HG03457 (cell line): ENCODE data around the gene ENC1.

Source experiments
- ATAC-seq: cut with Tn5 transposase; IDR thresholded peaks from one replicate; pipeline ENCODE4 v1.9.1; 2021; ENCODE audit warnings: moderate number of reproducible peaks; ENCODE audit not compliant: unreplicated experiment

ENC1 gene

DNA sequence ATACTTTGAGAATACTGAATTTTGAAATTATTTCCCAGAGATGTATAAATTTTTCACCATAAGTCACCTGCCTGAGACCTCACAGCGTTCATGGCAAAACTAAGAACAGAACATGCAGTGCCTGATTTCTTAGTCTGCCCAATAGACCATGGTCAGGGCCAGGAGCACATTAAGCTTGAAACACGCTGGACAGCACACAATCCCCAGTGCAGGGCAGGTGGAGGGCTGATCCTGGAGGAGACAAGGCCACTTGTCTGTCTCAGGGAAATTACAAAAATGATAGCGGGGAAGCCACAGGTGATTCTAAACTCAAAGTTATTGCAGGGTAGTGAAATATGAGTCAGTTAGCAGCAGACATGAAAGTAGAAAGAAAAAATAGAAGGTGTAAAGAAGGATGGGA is 18.6 kb upstream of the ENC1 start:
- ATAC-seq: no peak

DNA sequence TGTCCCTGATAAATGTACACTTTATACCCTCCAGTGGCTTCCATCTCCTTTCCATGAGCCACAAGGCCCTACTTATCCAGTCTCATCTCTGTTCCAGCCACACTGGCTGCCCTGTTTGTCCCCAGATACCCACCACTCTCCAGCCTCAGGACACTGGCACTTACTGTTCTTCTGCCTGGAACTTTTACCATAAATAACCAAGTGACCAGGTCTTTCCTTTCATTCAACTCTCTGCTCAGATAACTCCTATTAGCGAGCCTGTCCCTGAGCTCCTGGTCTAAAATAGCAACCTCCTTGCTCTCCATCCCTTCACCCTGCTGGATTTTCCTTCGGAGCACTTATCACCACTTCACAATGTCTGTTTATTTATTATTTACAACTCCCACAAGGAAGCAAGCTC is 16.6 kb upstream of the ENC1 start:
- ATAC-seq: no peak

DNA sequence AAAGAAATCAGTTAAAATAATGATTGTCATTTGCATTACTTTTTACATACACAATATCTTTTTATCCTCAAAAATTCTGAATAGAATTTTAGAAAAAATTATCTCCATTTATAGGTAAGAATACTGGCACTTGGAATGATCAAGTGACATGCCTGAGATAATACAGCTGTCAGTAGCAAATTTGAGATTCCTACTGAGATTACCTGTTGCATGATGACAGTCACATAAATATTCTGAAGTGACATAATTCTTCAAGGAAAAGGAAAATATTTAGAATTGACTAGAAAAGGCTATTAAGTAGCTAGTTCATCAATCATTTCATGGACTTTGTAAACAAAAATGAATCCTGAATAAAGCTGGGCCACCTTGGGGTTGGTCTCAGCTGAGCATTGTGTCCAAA is 15.2 kb upstream of the ENC1 start:
- ATAC-seq: no peak

DNA sequence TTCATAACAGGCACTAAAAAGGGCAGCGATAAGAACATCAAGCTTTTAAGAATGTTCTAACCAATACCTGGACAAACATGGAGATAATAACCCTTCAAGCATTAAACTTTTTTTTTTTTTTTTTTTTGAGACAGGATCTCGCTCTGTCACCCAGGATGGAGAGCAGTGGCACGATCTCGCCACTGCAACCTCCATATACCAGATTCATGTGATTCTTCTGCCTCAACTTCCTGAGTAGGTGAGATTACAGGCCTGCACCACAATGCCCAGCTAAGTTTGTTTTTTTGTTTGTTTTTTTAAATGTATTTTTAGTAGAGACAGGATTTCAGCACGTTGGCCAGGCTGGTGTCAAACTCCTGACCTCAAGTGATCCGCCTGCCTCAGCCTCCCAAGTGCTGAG is 14.7 kb upstream of the ENC1 start:
- no peak for ATAC-seq

DNA sequence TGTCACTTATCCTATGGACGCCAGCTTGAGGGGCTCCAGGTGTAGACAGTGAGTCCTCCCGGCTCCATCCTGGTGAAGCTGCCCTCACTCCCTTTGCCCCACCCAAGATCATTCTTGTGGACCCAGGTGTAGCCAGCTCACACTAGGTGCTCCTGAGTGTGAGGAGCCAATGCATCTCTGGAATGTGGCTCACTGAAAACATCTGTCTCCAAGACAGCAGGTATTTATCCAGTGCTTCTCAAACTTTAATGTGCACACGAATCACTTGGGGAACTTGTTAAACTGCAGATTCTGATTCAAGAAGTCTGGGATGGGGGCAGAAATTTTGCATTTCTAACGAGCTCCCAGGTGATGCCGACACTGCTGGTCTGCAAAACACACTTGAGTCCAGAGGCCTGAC is 13.5 kb upstream of the ENC1 start:
- ATAC-seq: no peak

DNA sequence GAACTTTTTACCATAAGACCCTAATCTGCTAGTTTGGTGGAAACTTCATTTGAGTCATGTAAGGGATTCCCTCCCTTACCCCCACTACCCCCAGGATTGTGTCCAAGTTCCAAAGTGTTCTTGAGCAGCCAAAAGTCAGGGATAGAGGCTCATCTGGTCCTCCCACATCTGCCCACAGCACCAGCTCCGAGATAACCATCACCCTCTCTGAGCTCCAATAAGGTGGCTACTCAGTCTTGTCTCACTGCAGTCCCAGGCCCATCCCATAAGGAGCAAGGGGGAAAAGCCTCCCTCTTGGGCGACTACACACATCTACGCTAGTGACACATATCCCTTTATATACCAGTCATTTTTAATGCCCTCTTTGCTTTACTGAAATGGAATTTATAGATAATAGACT is 12.0 kb upstream of the ENC1 start:
- ATAC-seq: no peak

DNA sequence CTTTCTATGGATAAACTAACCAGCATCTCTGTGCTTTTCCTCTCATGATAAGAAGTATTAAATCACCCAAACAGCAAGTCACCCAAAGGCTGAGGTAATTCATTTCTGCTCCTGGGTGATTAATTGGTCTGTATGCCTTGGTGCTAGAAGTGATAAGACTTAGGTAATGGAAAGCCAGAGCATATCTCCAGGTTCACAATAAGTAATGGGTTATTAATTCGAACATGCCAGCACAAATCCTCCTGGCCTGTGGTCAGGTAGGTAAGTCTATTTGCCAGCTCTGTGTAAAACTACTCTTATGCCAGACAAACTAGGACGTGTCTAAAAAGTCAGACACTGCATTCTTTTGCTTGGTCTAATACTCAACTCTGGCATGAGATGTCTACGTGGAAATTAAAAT is 11.2 kb upstream of the ENC1 start:
- ATAC-seq: no peak

DNA sequence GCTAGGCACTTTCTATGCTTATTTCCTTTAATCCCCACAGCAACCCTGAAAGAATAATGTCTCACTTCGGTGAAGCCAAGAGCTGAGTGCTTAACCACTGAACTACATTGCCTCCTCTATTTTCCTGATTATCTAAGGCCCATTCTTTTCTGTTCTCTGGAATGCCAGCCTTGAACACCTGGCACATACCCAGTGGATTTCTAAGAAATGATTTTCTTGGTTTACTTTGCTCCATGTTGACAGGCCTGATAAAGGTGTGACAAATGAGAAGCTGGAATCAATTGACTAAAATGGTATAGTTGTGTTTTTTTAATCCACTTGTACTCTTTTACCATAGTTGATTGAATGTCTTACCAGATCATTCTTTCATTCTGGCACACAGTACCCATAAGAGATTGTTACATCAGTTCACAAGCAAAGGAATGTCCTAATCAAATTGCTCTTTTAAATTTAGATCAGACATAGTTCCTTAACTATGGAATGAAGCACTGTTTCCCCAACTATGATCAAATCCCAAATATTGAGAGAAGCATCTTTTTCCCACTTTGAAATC is 9.0 kb upstream of the ENC1 start:
- ATAC-seq: no peak

DNA sequence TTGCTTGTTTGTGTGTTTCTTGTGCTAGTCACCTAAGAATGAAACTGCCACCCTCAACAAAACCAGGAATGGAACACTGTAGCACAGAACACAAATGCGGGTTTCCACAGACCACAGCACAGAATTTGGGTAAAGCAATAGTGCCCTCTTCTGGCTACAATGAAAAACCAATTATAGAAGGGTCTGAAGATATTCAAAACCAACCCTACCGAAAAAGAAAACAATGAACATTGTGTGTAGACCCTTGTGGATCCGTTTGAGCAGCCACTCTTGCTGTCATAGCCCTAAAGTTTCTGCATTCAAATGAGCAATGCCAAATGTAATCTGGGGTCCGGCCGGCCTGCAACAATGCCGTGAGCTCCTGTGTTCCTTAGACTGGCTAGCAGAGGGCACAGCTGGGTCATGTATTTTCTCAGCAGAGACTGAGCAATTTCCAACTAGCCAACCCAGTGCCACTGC is 8.3 kb upstream of the ENC1 start:
- no peak for ATAC-seq

DNA sequence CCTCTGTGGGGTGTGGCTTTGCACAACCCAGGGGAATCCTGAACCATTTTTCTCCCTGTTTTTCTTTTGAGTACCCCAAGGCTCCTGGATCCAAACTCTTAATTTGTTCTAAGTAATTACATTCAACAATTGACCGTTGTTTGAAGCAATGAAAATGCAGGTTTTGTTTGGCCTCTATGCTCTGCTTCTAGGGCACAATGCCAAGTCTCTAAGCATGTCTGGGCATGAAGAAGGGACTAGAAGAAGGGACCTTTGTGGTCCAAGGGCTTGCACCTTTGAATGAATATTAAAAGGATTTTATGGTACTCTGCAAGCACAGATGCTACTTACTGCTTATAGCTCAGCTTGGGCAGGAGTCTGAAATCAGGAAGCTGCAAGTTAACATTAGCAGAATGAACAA is 6.6 kb upstream of the ENC1 start:
- ATAC-seq: no peak

DNA sequence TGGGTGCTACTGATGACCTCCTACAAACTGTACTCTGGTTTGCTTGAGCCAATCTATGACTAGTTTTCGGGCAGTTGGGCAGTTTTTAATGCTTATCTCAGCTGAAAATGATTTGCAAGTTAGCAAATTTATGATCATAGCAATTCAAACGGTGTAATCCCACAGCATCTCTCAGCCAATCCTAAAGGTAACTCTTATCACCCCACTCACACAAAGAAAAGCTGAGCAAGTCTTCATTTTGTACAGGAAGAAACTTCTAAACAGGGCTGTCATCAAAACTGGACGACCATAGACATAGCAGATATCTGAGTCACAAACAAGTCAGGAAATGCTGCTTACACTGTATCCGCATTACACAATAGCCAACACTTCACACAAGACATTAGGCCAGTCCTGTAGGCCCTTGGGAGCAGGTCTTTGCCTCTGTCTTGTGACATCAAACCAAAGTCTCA is 2.6 kb upstream of the ENC1 start:
- no peak for ATAC-seq

DNA sequence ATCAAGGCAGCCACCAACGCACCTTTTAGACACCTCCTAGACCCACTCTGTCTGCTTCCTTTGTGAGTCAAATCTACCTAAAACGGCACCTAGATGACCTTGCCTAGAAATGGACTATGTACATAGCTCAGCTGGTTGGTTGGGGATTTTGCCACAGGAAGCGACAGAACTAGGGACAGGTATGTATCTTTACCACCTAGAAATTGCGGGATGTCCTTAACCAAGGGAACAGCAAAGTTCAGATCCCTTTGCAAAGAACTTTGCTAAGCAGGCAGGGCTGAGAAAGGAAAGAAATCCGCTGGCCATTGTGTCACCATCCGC is 2.0 kb upstream of the ENC1 start:
- ATAC-seq: no peak

DNA sequence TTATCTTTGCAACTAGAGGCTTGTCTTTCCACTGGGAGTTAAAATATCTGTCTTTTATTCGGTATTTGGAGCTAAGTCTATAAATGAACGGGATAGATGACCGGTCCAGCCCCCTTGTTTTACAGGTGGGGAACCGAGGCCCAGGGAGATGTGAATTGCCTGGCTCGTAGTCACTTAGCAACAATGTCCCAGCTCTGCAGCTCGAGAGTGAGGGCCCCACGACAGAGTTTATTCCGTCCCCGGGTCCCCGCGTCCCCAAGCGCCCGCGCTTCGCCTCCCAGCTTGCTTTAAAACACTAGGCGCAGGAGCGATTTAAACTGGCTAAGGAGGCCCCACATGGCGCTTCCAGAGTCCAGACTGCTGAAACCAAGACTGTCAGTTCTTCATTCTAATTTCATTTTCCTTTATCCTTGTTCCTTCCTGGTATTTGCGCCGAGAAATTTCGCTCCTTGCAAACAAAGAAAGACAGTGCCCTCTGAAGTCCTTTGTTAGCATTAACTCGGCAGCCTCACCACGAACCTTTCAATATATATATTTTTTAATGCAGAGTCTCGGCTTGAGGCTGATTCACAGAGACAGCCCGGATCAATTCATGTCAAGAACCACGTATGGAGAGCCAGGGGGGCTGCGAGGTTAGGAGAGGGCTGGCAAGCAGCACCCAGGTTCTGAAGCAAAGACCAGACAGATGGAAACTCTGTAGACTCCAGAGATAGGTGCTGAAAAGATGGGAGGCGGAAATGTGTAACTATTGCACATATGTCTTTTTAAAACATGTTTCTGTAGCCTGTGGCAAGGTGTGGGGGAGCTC is 1.4 kb upstream of the ENC1 start:
- ATAC-seq: no peak

DNA sequence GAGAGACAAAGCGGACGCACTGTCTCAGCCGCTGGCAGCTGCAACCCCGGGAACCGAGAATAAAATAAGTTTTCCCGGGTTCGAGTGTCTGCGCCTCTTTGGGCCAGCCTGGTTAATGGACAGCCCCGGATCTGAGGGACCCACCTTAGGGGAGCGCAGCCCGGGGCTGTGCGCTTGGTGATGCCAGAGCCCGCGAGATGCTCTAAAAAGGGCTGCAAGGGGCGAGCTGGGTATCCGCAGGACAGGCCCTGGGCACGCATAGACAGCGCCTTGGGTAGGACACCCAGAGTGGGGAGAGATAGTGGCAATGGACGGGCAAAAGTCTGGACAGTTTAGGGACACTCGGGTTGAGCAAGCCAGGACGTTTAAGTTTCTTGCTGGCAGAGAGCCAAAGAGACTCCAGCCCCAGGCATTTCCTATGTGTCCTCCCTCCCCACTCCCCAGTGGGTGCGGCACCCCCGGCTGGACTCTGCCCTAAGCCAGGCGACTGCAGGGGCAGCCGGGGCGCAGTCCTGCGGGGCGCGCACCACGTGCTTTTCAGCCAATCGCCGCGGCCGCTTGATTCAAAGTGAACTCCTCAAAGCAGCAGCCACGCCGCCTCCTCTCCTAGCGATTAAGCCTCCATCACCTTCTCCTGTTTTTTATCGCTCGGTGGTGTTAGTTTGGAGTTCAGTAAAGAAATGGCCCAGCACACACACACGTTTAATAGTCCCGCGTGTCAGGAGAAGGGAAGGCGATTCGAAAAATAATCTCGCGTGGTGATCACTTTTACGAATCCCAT is 616 bp upstream of the ENC1 start:
- peak; percentile 2 for ATAC-seq

DNA sequence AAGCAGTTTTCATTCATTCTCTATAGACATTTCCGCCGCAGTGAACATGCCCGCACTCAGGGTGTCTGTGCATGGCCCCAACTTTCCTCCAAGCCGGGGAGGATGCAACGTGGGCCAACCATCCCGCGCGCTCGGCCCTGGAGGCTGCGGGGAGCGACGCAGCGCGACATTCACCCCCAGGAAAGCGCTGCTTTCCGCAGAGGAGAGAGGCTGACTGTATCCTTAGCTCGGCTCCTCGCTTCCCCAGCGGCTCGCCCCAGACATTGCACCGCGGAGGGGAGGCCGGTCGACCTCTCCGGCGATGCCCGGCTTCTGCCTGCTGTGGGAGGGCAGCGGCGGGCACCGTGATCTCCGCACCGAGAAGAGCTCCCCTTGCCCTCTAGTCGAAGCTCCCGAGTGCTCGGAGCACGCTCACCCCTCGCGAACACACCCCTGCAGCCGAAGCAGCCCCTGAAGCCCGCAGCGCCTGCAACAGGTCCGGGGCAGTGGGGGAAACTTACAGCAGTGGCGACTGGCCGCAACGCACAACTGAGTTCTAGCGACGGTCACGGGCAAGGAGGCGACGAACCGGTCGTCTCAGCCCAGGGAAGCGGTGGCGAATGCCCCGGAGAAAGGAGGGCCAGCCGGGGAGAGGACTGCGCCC is 600 bp downstream of the ENC1 start:
- peak; percentile 9 for ATAC-seq

DNA sequence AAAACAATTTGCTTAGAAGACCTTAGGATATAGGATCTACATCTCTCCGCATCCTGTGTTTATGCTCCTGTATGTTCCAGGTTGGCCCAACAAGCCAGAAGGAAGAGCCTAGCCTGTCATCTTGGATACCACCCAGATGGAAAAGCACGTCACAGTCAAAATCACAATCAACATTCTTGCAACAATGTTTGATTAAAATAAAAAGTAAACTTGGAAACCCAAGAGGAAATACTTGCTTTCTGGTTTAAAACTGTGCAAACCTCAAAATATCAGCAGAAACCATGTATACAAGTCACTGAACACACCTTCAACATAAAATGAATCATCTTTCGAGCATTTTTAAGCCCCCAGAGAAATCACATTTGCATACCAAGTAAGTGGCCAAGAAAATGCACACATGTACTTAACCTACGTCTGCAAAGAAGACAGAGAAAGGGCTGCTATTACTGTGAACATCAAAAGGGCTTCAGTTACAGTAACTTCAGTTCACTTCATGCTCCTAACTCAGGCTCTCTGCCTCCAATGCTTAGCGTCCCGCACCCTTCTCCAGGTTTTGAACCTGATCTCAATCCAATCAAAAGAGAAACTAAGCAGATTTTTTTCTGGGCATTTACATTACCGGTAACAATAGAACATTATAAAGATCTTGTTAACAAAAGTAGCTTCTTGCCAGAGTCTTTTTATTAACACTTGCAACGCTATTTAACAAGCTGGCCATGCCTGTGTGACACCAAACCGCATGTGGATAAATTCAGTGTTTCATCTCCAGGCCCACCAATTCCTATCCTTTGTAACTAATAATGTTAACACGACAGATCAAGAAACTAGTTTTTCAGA is 1.3 kb downstream of the ENC1 start:
- ATAC-seq: no peak

DNA sequence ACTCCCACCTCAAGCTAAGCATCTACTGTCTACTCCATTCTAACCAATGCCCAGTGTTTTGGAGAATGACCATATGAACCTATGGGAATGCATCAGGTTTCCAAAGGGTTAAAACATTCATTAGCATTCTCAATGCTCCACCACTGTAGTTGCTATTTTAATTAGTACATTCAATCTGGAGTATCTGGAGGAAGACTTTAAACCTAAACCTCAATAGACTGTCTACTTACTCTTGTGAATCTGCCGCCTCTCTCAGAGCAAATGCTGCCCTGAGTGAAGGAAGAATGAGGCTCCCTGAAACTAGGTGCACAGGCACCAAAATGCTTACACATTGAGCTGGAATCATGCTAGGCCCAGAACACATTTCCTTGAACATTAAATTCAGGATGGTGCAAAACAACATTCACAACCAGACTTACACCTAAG is 2.0 kb downstream of the ENC1 start:
- ATAC-seq: no peak

DNA sequence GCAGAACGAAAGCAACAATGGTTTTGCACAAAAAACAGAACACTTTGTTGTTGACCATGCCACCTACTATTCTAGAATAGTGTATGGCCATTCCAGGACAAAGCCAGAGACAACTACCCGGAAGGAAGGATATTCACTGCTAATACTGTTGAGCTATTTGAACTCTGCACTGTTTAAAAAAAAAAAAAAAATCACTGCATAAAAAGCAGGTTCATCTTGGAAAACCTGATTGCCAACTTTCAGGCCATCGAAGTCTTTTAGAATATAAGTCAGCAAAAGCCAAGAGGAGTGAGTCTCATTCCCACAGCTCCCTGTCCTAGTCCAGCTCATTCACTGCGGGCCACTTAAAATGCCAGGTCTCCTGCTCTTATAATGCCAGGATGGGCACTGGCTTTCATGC is 4.0 kb downstream of the ENC1 start:
- no peak for ATAC-seq

DNA sequence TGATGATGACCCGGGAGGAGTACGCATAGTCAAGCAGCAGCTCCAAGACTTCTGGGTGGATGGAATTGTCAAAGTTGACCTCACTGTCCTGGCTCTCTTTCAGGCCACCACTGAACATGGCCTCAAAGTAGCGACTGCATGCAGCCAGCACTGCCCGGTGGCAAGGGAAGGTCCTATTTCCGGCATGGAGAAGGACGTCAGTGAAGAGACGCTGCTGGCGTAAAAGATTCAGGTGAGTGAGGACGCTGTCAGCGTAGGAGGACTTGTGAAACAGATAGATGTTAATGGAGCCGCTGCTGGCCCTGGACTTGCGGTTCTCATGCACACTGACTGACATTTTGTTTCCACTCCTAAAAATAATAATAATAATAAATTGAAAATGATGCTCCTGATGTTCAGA is 4.4 kb downstream of the ENC1 start:
- no peak for ATAC-seq

DNA sequence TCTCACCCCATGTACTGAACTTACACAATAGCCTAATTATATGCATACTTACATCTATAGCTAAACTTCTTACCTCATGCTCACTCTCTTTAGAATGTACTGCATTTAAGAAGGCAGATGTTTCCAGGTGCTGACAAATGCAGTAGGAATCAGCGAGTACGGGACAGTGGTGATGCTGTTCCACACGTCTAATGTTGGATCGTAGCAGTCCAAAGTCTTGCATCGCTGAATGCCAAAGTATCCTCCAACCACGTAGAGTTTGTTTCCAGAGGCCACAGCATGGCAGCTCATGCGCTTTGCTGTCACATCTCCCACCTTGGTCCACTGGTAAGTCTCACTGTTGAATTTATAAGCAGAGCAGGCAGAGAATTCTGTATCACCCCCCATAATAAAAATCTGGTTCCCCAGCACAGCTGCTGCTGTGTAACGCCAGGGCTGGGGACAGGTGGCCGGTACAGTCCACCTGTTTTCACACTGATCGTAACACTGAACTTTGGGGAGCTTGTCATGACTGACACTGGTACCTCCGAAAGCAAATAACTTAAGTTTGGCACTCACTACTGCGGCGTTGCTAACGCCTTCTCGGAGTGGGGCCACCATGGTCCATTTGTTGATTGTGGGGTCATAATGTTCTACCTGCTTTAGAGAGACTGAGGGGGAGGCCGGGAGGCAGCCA is 5.8 kb downstream of the ENC1 start:
- no peak for ATAC-seq
